Astrocyte (in vitro differentiated cells and primary cell): Measurements from ENCODE around the gene NAP1L4.
A peak's percentile ranks its signal among the peaks of the same experiment; 100 is the strongest.

Source experiments
- EZH2 ChIP-seq: IDR thresholded peaks from 2 replicates; pipeline ENCODE4 v1.6.1; 2012; ENCODE audit warnings: mild to moderate bottlenecking, low read length, inconsistent platforms; ENCODE audit not compliant: insufficient read depth
- TF ChIP-seq, protein P1 (sequence below): IDR thresholded peaks from 2 replicates; pipeline ENCODE4 v1.5.1; 2011; ENCODE audit warnings: low read depth, mild to moderate bottlenecking, inconsistent platforms, low read length, moderate library complexity; ENCODE audit not compliant: insufficient read depth

DNA sequence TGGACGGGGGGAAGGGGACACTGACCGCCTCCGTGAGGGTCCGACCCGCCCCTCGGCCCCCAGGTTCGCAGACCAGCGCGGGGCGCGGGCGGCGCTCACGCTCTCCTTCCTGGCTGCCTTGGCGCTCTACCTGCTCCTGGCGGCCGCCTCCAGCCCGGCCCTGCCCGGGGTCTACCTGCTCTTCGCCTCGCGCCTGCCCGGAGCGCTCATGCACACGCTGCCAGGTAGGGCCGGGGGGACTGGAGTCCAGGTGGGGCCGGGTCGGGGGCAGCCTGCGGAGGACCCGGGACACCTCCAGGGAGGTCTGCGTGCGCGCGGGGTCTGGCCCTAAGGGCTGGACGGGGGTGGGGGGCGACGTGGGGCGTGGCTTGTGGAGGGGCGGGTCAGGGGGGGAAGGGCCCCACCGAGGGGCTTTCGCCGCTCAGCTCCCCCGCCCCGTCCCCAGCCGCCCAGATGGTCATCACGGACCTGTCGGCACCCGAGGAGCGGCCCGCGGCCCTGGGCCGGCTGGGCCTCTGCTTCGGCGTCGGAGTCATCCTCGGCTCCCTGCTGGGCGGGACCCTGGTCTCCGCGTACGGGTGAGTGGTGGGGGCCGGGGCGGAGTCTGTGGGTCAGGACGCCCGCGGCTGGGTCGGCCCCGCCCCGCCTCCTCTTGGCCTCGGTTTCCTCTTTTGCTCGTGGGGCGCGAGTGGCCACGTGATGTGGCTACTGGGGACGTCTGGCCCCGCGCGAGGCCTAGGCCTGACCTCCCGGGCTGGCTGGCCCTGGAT is 82.8 kb downstream of the NAP1L4 start:
- peak; percentile 28 for TF ChIP-seq EZH2
- TF ChIP-seq, protein P1, sequence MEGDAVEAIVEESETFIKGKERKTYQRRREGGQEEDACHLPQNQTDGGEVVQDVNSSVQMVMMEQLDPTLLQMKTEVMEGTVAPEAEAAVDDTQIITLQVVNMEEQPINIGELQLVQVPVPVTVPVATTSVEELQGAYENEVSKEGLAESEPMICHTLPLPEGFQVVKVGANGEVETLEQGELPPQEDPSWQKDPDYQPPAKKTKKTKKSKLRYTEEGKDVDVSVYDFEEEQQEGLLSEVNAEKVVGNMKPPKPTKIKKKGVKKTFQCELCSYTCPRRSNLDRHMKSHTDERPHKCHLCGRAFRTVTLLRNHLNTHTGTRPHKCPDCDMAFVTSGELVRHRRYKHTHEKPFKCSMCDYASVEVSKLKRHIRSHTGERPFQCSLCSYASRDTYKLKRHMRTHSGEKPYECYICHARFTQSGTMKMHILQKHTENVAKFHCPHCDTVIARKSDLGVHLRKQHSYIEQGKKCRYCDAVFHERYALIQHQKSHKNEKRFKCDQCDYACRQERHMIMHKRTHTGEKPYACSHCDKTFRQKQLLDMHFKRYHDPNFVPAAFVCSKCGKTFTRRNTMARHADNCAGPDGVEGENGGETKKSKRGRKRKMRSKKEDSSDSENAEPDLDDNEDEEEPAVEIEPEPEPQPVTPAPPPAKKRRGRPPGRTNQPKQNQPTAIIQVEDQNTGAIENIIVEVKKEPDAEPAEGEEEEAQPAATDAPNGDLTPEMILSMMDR = no peak
